Lung (tissue), 12 donors: ENCODE data around the gene WNK2. TPM values are rescaled to one million over a fixed set of nuclear protein-coding genes. Genes with fewer than 3 reads are reported as not detected.

Source experiments
- ATAC-seq: fragments of 200-7000 bp; cut with Tn5 transposase; one replicate; pipeline ENCODE4 v1.9.1; 2020; ENCODE audit warnings: moderate number of reproducible peaks; ENCODE audit not compliant: insufficient read depth, low FRiP score
- DNase-seq, 3 donors: peaks; one replicate each; pipeline ENCODE4 v3.0.0-alpha.2; 2013 to 2017
- H3K27ac ChIP-seq, 2 donors: one replicate each; pipeline ENCODE4 v1.5.1; 2013; ENCODE audit warnings: mild to moderate bottlenecking in 2 of 2, moderate library complexity in 2 of 2, control low read depth in 1 of 2, inconsistent platforms in 1 of 2, low read depth in 1 of 2, low read length in 1 of 2
- H3K27me3 ChIP-seq, 3 donors: one replicate each; pipeline ENCODE4 v1.5.1; 2013; ENCODE audit warnings: low read length in 2 of 3; ENCODE audit not compliant: control insufficient read depth in 3 of 3, insufficient read depth in 3 of 3
- H3K36me3 ChIP-seq, 4 donors: one replicate each; pipeline ENCODE4 v1.5.1; 2013; ENCODE audit warnings: low read length in 4 of 4, mild to moderate bottlenecking in 1 of 4, moderate library complexity in 1 of 4; ENCODE audit not compliant: control insufficient read depth in 4 of 4, insufficient read depth in 4 of 4
- H3K4me1 ChIP-seq, 5 donors: one replicate each; pipeline ENCODE4 v1.5.1; 2013; ENCODE audit warnings: low read length in 5 of 5, mild to moderate bottlenecking in 2 of 5, moderate library complexity in 1 of 5; ENCODE audit not compliant: control insufficient read depth in 5 of 5, insufficient read depth in 5 of 5
- H3K4me3 ChIP-seq: one replicate; pipeline ENCODE4 v1.5.1; 2013; ENCODE audit warnings: mild to moderate bottlenecking, control low read depth, moderate library complexity
- H3K9ac ChIP-seq, 2 donors: one replicate each; pipeline ENCODE4 v1.5.1; 2013; ENCODE audit warnings: low read length in 2 of 2, control low read depth in 1 of 2; ENCODE audit not compliant: insufficient read depth in 1 of 2
- H3K9me3 ChIP-seq, 4 donors: one replicate each; pipeline ENCODE4 v1.5.1; 2013; ENCODE audit warnings: low read length in 3 of 4, mild to moderate bottlenecking in 1 of 4, moderate library complexity in 1 of 4; ENCODE audit not compliant: control insufficient read depth in 4 of 4, insufficient read depth in 3 of 4
- WGBS, 2 donors: extraction: QIAGEN DNeasy Blood & Tissue Kit; methylation state at CpG; one replicate each; pipeline ENCODE4 v1.1.7; 2013; 5-methylcytosine and 5-hydroxymethylcytosine counted together
- polyA plus RNA-seq, 2 donors: library from polyadenylated mRNA; stranded (reverse); fragments of 200-250 nt; gene quantifications; one replicate each; pipeline ENCODE4 v1.2.1, GENCODE V29; 2013
- total RNA-seq, 2 donors: library from RNA; depleted of rRNA in 1 of 2; stranded (reverse); fragments of >200 nt in 1 of 2; gene quantifications; one replicate each; pipeline ENCODE4 v1.2.1, GENCODE V29; 2014 to 2021
- TF ChIP-seq, protein P1 (sequence below): IDR thresholded peaks from 2 replicates; pipeline ENCODE4 v1.5.1; 2012; ENCODE audit warnings: mild to moderate bottlenecking; ENCODE audit errors: control extremely low read depth, extremely low read depth
- donor health status: control.
- donor health status: control.
- donor health status: Bipolar disorder and iron deficiency.
- donor health status: healthy.
- donor health status: DM: yes; HTN: yes; CAD: no.

Gene WNK2
- total and polyA plus RNA-seq, 4 donors: 1.00 to 8.5 (median 2.9) TPM

DNA sequence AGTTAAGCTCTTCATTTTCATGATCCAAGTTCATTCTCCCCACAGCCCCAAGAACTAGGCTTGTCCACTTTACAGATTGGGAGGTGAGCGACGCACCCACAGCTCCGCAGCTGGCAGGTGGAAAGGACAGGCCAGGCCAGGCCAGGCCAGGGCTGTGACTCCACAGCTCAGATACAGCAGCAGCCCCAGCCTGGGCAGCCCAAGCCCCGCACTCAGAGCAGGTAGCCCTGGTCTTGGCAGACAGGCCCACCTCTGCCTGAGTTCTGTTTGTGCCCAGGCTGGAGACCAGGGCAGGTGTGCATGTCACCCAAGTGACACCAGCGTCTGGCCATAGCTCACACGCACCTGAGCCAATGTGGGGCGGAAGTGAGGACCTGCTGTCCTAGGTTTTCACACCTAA is 124.7 kb downstream of the WNK2 start:
- DNase-seq (peak in 1 of 3 donors; percentile 3), ATAC-seq (no peak)
- Histone ChIP-seq H3K4me1 (no peaks in the 10 kb centered on the region), H3K9me3 (peaks cover 0 to 2% (median 0%) of the 10 kb centered on the region in 4 donors), H3K27ac (no peak overlapping the region), H3K27me3 (no peaks in the 10 kb centered on the region), H3K36me3 (no peaks in the 10 kb centered on the region), H3K9ac (no peak overlapping the region), H3K4me3 (no peak overlapping the region)
- TF ChIP-seq, protein P1, sequence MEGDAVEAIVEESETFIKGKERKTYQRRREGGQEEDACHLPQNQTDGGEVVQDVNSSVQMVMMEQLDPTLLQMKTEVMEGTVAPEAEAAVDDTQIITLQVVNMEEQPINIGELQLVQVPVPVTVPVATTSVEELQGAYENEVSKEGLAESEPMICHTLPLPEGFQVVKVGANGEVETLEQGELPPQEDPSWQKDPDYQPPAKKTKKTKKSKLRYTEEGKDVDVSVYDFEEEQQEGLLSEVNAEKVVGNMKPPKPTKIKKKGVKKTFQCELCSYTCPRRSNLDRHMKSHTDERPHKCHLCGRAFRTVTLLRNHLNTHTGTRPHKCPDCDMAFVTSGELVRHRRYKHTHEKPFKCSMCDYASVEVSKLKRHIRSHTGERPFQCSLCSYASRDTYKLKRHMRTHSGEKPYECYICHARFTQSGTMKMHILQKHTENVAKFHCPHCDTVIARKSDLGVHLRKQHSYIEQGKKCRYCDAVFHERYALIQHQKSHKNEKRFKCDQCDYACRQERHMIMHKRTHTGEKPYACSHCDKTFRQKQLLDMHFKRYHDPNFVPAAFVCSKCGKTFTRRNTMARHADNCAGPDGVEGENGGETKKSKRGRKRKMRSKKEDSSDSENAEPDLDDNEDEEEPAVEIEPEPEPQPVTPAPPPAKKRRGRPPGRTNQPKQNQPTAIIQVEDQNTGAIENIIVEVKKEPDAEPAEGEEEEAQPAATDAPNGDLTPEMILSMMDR: no peak
- 94 to 97% methylated on average over 7 of the region's 7 CpGs for WGBS, 2 donors

DNA sequence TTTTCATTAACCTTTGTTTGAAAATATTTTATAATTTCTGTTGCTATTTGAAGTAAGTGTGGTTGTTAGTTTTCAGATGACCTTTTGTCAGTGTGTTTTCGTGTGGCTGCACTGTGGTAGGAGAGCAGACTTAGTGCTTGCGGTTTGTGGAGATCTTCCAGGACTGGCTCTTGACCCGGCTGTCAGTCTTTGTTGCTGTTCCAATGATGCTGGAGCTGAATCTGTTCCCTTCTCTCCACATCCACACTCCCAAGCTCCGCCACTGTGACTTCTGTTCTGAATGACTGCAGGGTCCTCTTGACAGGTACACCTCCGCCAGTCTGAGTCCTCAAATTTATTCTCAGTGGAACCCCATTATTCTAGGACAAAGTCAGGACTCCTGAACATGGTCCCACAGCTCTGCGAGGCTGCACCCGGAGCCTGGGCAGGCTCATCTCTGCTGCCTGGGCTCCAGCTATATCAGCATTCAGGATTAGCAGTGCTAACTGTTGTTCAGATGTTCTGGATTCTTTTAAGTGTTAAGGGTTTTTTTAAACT is 126.0 kb downstream of the WNK2 start:
- H3K27me3 ChIP-seq: no peaks in the 10 kb centered on the region
- no peak for ATAC-seq
- TF ChIP-seq, protein P1: no peak
- DNase-seq: no peak
- 92% methylated on average over 7 of the region's 7 CpGs for WGBS, 2 donors
- no peaks in the 10 kb centered on the region for H3K36me3 ChIP-seq
- no peak overlapping the region for H3K27ac ChIP-seq
- H3K4me3 ChIP-seq: no peak overlapping the region
- peaks cover 0 to 2% (median 0%) of the 10 kb centered on the region in 4 donors for H3K9me3 ChIP-seq
- H3K4me1 ChIP-seq: no peaks in the 10 kb centered on the region
- H3K9ac ChIP-seq: no peak overlapping the region

DNA sequence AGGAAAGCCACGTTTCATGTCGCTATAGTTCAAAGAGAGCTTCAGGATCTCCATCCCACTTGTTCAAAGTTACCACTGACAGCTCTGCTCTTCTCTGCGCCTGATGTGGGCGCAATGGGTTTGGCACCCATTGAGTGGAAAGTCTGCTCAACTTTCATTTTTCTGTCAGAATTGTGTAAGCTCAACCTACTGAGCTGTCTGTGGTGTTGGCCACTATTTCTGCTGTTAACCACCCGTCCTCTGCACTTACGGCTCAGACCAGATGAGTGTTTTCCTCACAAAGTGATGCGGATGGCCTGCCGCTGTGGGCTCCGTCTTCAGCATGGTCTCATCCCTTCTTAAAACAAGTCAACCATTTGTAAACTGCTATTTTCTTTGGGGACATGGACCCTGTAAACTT is 131.2 kb downstream of the WNK2 start:
- Histone ChIP-seq H3K9me3 (no peaks in the 10 kb centered on the region), H3K36me3 (no peaks in the 10 kb centered on the region), H3K27me3 (peaks cover 0 to 2% (median 0%) of the 10 kb centered on the region in 3 donors), H3K4me1 (peaks cover 0 to 11% (median 0%) of the 10 kb centered on the region in 5 donors), H3K27ac (no peak overlapping the region), H3K4me3 (no peak overlapping the region), H3K9ac (no peak overlapping the region)
- DNase-seq (no peak), ATAC-seq (no peak)
- 92 to 95% methylated on average over 9 of the region's 9 CpGs for WGBS, 2 donors
- TF ChIP-seq, protein P1: no peak

DNA sequence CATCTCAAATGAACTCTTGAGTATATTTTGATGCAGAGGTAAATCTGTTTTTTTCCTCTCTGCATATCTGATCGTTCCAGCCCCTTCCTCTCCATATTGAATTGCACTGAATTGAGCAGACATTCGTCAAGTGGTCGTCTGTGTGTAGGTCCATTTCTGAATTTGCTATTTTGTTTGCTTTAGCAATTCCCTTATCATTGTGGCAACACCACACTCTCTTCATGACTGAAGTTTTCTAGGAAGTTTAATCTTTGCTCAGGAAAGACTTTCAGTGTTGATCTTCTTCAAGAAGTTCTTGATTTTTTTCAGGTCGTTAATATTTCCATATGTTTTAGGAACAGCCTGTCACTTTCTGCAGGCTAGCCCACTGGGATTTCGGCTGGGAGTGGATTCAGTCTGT is 132.0 kb downstream of the WNK2 start:
- Histone ChIP-seq H3K36me3 (no peaks in the 10 kb centered on the region), H3K4me3 (no peak overlapping the region), H3K9me3 (no peaks in the 10 kb centered on the region), H3K4me1 (peaks cover 0 to 18% (median 0%) of the 10 kb centered on the region in 5 donors), H3K27me3 (peaks cover 0 to 2% (median 0%) of the 10 kb centered on the region in 3 donors), H3K9ac (no peak overlapping the region), H3K27ac (no peak overlapping the region)
- no peak for ATAC-seq
- WGBS, 2 donors: 30 to 33% methylated on average over 5 of the region's 5 CpGs
- no peak for DNase-seq
- TF ChIP-seq, protein P1: no peak
